Measurements from ENCODE around the gene NAIF1.
"Not testable (repeated sequence)": the region's sequence is repeated elsewhere in the genome, so short reads cannot be mapped to it uniquely, and the experiment has no call there.

NAIF1 gene

GRCh38 chr9:128053560-128053959 lies 13.6 kb downstream of the NAIF1 start:
- Histone ChIP-seq H3K4me1 (ENCODE audit: control extremely low read depth in 1 of 4, control insufficient read depth in 4 of 4, insufficient read depth in 4 of 4, low read length in 3 of 4) (peaks cover 0 to 14% (median 7%) of the 10 kb centered on the region in 4 experiments), H3K27ac (ENCODE audit: insufficient read depth in 1 of 2, low read depth in 1 of 2, low read length in 2 of 2, poor library complexity in 1 of 2, severe bottlenecking in 2 of 2) (no peak overlapping the region), H3K36me3 (ENCODE audit: control insufficient read depth in 4 of 4, insufficient read depth in 4 of 4, low read length in 3 of 4) (no peaks in the 10 kb centered on the region), H3K9me3 (ENCODE audit: control extremely low read depth in 1 of 5, control insufficient read depth in 4 of 5, insufficient read depth in 2 of 5, low read depth in 1 of 5, low read length in 4 of 5) (no peaks in the 10 kb centered on the region), H3K27me3 (replicated peaks in 2 of 5; ENCODE audit: control insufficient read depth in 4 of 5, insufficient read depth in 5 of 5, low read length in 4 of 5) (no peaks in the 10 kb centered on the region), H3K4me3 (ENCODE audit: control insufficient read depth in 1 of 7, extremely low read depth in 1 of 7, insufficient read depth in 4 of 7, low read depth in 2 of 7, low read length in 6 of 7) (no peak overlapping the region)
- CTCF ChIA-PET: interaction anchor here (0.6 to 1.0 kb wide), 2 partner anchors 34 to 586 kb away, joined by 3 read pairs; no protein-coding TSS in a partner anchor
- 87% methylated on average over 3 of the region's 11 CpGs for WGBS (ENCODE audit: insufficient coverage)
- POLR2A ChIA-PET: no interaction called here
- DNase-seq: no peak

- no peaks in the 10 kb centered on the region for H3K36me3 ChIP-seq (ENCODE audit: control insufficient read depth in 4 of 4, insufficient read depth in 4 of 4, low read length in 3 of 4)
- DNase-seq: no peak
- no peaks in the 10 kb centered on the region for H3K27me3 ChIP-seq (replicated peaks in 2 of 5; ENCODE audit: control insufficient read depth in 4 of 5, insufficient read depth in 5 of 5, low read length in 4 of 5)
- ChIA-PET POLR2A (no interaction called here), CTCF (interaction anchor here (1.2 to 1.6 kb wide), 3 partner anchors 11 to 30 kb away, joined by 4 to 5 read pairs (median 4); no protein-coding TSS in a partner anchor)
- no peak overlapping the region for H3K27ac ChIP-seq (ENCODE audit: insufficient read depth in 1 of 2, low read depth in 1 of 2, low read length in 2 of 2, poor library complexity in 1 of 2, severe bottlenecking in 2 of 2)
- H3K9me3 ChIP-seq (ENCODE audit: control extremely low read depth in 1 of 5, control insufficient read depth in 4 of 5, insufficient read depth in 2 of 5, low read depth in 1 of 5, low read length in 4 of 5): no peaks in the 10 kb centered on the region
- H3K4me1 ChIP-seq (ENCODE audit: control extremely low read depth in 1 of 4, control insufficient read depth in 4 of 4, insufficient read depth in 4 of 4, low read length in 3 of 4): peaks cover 0 to 14% (median 7%) of the 10 kb centered on the region in 4 experiments
- 94% methylated on average over 12 of the region's 15 CpGs for WGBS (ENCODE audit: insufficient coverage)
- no peak overlapping the region for H3K4me3 ChIP-seq (ENCODE audit: control insufficient read depth in 1 of 7, extremely low read depth in 1 of 7, insufficient read depth in 4 of 7, low read depth in 2 of 7, low read length in 6 of 7)
These were observed 15.0 kb downstream of the NAIF1 start for GRCh38 chr9:128051932-128052709.

GRCh38 chr9:128049843-128050242 lies 17.3 kb downstream of the NAIF1 start:
- Histone ChIP-seq H3K36me3 (ENCODE audit: control insufficient read depth in 4 of 4, insufficient read depth in 4 of 4, low read length in 3 of 4) (no peaks in the 10 kb centered on the region), H3K9me3 (ENCODE audit: control extremely low read depth in 1 of 5, control insufficient read depth in 4 of 5, insufficient read depth in 2 of 5, low read depth in 1 of 5, low read length in 4 of 5) (no peaks in the 10 kb centered on the region), H3K27me3 (replicated peaks in 2 of 5; ENCODE audit: control insufficient read depth in 4 of 5, insufficient read depth in 5 of 5, low read length in 4 of 5) (no peaks in the 10 kb centered on the region), H3K27ac (ENCODE audit: insufficient read depth in 1 of 2, low read depth in 1 of 2, low read length in 2 of 2, poor library complexity in 1 of 2, severe bottlenecking in 2 of 2) (no peak overlapping the region), H3K4me1 (ENCODE audit: control extremely low read depth in 1 of 4, control insufficient read depth in 4 of 4, insufficient read depth in 4 of 4, low read length in 3 of 4) (peaks cover 0 to 4% (median 2%) of the 10 kb centered on the region in 4 experiments), H3K4me3 (ENCODE audit: control insufficient read depth in 1 of 7, extremely low read depth in 1 of 7, insufficient read depth in 4 of 7, low read depth in 2 of 7, low read length in 6 of 7) (no peak overlapping the region)
- no peak for DNase-seq
- POLR2A ChIA-PET: interaction anchor here (0.6 kb wide), 1 partner anchor 150 kb away, joined by 3 read pairs; the partner anchor contains the start of gene ST6GALNAC6
- CTCF ChIA-PET: interaction anchor here (0.9 to 8.2 kb wide), 3 partner anchors 15 to 108 kb away, joined by 3 to 50 read pairs (median 3); no protein-coding TSS in a partner anchor
- 23% methylated on average over 3 of the region's 3 CpGs for WGBS (ENCODE audit: insufficient coverage)

- no peak for DNase-seq
- no peak overlapping the region for H3K27ac ChIP-seq (ENCODE audit: insufficient read depth in 1 of 2, low read depth in 1 of 2, low read length in 2 of 2, poor library complexity in 1 of 2, severe bottlenecking in 2 of 2)
- peaks cover 0 to 4% (median 2%) of the 10 kb centered on the region in 4 experiments for H3K4me1 ChIP-seq (ENCODE audit: control extremely low read depth in 1 of 4, control insufficient read depth in 4 of 4, insufficient read depth in 4 of 4, low read length in 3 of 4)
- no peak overlapping the region for H3K4me3 ChIP-seq (ENCODE audit: control insufficient read depth in 1 of 7, extremely low read depth in 1 of 7, insufficient read depth in 4 of 7, low read depth in 2 of 7, low read length in 6 of 7)
- H3K27me3 ChIP-seq (replicated peaks in 2 of 5; ENCODE audit: control insufficient read depth in 4 of 5, insufficient read depth in 5 of 5, low read length in 4 of 5): no peaks in the 10 kb centered on the region
- ChIA-PET CTCF (interaction anchor here (1.1 to 8.2 kb wide), 3 partner anchors 11 to 24 kb away, joined by 3 to 50 read pairs (median 3); no protein-coding TSS in a partner anchor), POLR2A (no interaction called here)
- no peaks in the 10 kb centered on the region for H3K9me3 ChIP-seq (ENCODE audit: control extremely low read depth in 1 of 5, control insufficient read depth in 4 of 5, insufficient read depth in 2 of 5, low read depth in 1 of 5, low read length in 4 of 5)
- H3K36me3 ChIP-seq (ENCODE audit: control insufficient read depth in 4 of 4, insufficient read depth in 4 of 4, low read length in 3 of 4): no peaks in the 10 kb centered on the region
These were observed 18.5 kb downstream of the NAIF1 start for GRCh38 chr9:128048663-128049062.

GRCh38 chr9:128047231-128047630 lies 19.9 kb downstream of the NAIF1 start:
- 74% methylated on average over 4 of the region's 6 CpGs for WGBS (ENCODE audit: insufficient coverage)
- H3K9me3 ChIP-seq (ENCODE audit: control extremely low read depth in 1 of 5, control insufficient read depth in 4 of 5, insufficient read depth in 2 of 5, low read depth in 1 of 5, low read length in 4 of 5): no peaks in the 10 kb centered on the region
- H3K4me3 ChIP-seq (ENCODE audit: control insufficient read depth in 1 of 7, extremely low read depth in 1 of 7, insufficient read depth in 4 of 7, low read depth in 2 of 7, low read length in 6 of 7): no peak overlapping the region
- ChIA-PET POLR2A (no interaction called here), CTCF (interaction anchor here (0.8 to 8.2 kb wide), 3 partner anchors 12 to 40 kb away, joined by 3 to 50 read pairs (median 6); no protein-coding TSS in a partner anchor)
- H3K27me3 ChIP-seq (replicated peaks in 2 of 5; ENCODE audit: control insufficient read depth in 4 of 5, insufficient read depth in 5 of 5, low read length in 4 of 5): no peaks in the 10 kb centered on the region
- H3K27ac ChIP-seq (ENCODE audit: insufficient read depth in 1 of 2, low read depth in 1 of 2, low read length in 2 of 2, poor library complexity in 1 of 2, severe bottlenecking in 2 of 2): no peak overlapping the region
- peaks cover 0 to 4% (median 2%) of the 10 kb centered on the region in 4 experiments for H3K4me1 ChIP-seq (ENCODE audit: control extremely low read depth in 1 of 4, control insufficient read depth in 4 of 4, insufficient read depth in 4 of 4, low read length in 3 of 4)
- H3K36me3 ChIP-seq (ENCODE audit: control insufficient read depth in 4 of 4, insufficient read depth in 4 of 4, low read length in 3 of 4): no peaks in the 10 kb centered on the region
- DNase-seq: no peak

GRCh38 chr9:128045831-128046230 lies 21.3 kb downstream of the NAIF1 start:
- ChIA-PET CTCF (interaction anchor here (8.2 kb wide), 1 partner anchor 11 kb away, joined by 50 read pairs; no protein-coding TSS in a partner anchor), POLR2A (interaction anchor here (0.5 kb wide), 1 partner anchor 101 kb away, joined by 3 read pairs; no protein-coding TSS in a partner anchor)
- Histone ChIP-seq H3K4me3 (ENCODE audit: control insufficient read depth in 1 of 7, extremely low read depth in 1 of 7, insufficient read depth in 4 of 7, low read depth in 2 of 7, low read length in 6 of 7) (no peak overlapping the region), H3K9me3 (ENCODE audit: control extremely low read depth in 1 of 5, control insufficient read depth in 4 of 5, insufficient read depth in 2 of 5, low read depth in 1 of 5, low read length in 4 of 5) (no peaks in the 10 kb centered on the region), H3K36me3 (ENCODE audit: control insufficient read depth in 4 of 4, insufficient read depth in 4 of 4, low read length in 3 of 4) (no peaks in the 10 kb centered on the region), H3K27me3 (replicated peaks in 2 of 5; ENCODE audit: control insufficient read depth in 4 of 5, insufficient read depth in 5 of 5, low read length in 4 of 5) (no peaks in the 10 kb centered on the region), H3K27ac (ENCODE audit: insufficient read depth in 1 of 2, low read depth in 1 of 2, low read length in 2 of 2, poor library complexity in 1 of 2, severe bottlenecking in 2 of 2) (no peak overlapping the region), H3K4me1 (ENCODE audit: control extremely low read depth in 1 of 4, control insufficient read depth in 4 of 4, insufficient read depth in 4 of 4, low read length in 3 of 4) (peaks cover 0 to 4% (median 2%) of the 10 kb centered on the region in 4 experiments)
- no peak for DNase-seq
- 100% methylated on average over 1 of the region's 1 CpG for WGBS (ENCODE audit: insufficient coverage)

- not testable (repeated sequence) for H3K9me3 ChIP-seq (ENCODE audit: control extremely low read depth in 1 of 5, control insufficient read depth in 4 of 5, insufficient read depth in 2 of 5, low read depth in 1 of 5, low read length in 4 of 5); H3K27ac ChIP-seq (ENCODE audit: insufficient read depth in 1 of 2, low read depth in 1 of 2, low read length in 2 of 2, poor library complexity in 1 of 2, severe bottlenecking in 2 of 2); H3K36me3 ChIP-seq (ENCODE audit: control insufficient read depth in 4 of 4, insufficient read depth in 4 of 4, low read length in 3 of 4); DNase-seq; H3K4me3 ChIP-seq (ENCODE audit: control insufficient read depth in 1 of 7, extremely low read depth in 1 of 7, insufficient read depth in 4 of 7, low read depth in 2 of 7, low read length in 6 of 7); H3K4me1 ChIP-seq (ENCODE audit: control extremely low read depth in 1 of 4, control insufficient read depth in 4 of 4, insufficient read depth in 4 of 4, low read length in 3 of 4); H3K27me3 ChIP-seq (replicated peaks in 2 of 5; ENCODE audit: control insufficient read depth in 4 of 5, insufficient read depth in 5 of 5, low read length in 4 of 5)
- ChIA-PET POLR2A (interaction anchor here (0.5 kb wide), 1 partner anchor 102 kb away, joined by 3 read pairs; no protein-coding TSS in a partner anchor), CTCF (interaction anchor here (8.2 kb wide), 1 partner anchor 11 kb away, joined by 50 read pairs; no protein-coding TSS in a partner anchor)
- WGBS (ENCODE audit: insufficient coverage): no CpG with 5 or more reads among the region's 6 CpGs
These were observed 21.7 kb downstream of the NAIF1 start for GRCh38 chr9:128045409-128045808.
